ENCODE data around the gene PSTPIP1. TPM values are rescaled to one million over a fixed set of nuclear protein-coding genes. Genes with fewer than 3 reads are reported as not detected.

Gene PSTPIP1
- total RNA-seq, 1 donor from 2014 or later: not detected

- no peak overlapping the region for H3K4me2 ChIP-seq (ENCODE audit: low read length)
- FAIRE-seq (no peak), DNase-seq (ENCODE audit: low read depth) (no peak)
- H3K9ac ChIP-seq (ENCODE audit: low read length): no peak overlapping the region
- Mint-ChIP-seq H3K4me3 (ENCODE audit: unreplicated experiment) (no peak overlapping the region), H3K27ac (ENCODE audit: unreplicated experiment) (no peak overlapping the region), H3K36me3 (ENCODE audit: low read depth, unreplicated experiment) (no peaks in the 10 kb centered on the region), H3K9me3 (ENCODE audit: unreplicated experiment) (no peaks in the 10 kb centered on the region), H3K27me3 (ENCODE audit: low read depth, unreplicated experiment) (peaks cover 21% of the 10 kb centered on the region), H3K4me1 (ENCODE audit: low read depth, unreplicated experiment) (no peaks in the 10 kb centered on the region)
- H2AFZ ChIP-seq (ENCODE audit: low read depth, low read length): no peak overlapping the region
- no peaks in the 10 kb centered on the region for H3K79me2 ChIP-seq (ENCODE audit: insufficient read depth, low read length)
- H3K36me3 ChIP-seq (ENCODE audit: insufficient read depth, low read length): no peaks in the 10 kb centered on the region
- H3K4me3 ChIP-seq (ENCODE audit: insufficient read depth, low read depth, low read length): no peak overlapping the region
- H3K27ac ChIP-seq (ENCODE audit: low read depth, low read length): no peak overlapping the region
- H3K27me3 ChIP-seq (ENCODE audit: insufficient read depth, low read length): no peaks in the 10 kb centered on the region
- no peaks in the 10 kb centered on the region for H4K20me1 ChIP-seq (ENCODE audit: insufficient read depth, low read length)
- H3K4me1 ChIP-seq (ENCODE audit: insufficient read depth, low read length): no peaks in the 10 kb centered on the region
- no peaks in the 10 kb centered on the region for H3K9me3 ChIP-seq (ENCODE audit: insufficient read depth, low read depth, low read length)
- TF ChIP-seq EZH2 (IDR thresholded peaks at IDR 0.05; ENCODE audit: insufficient read depth, low read length): no peak
- no peak for TF ChIP-seq CTCF (IDR thresholded peaks at IDR 0.05; ENCODE audit: insufficient read depth, low read depth, low read length)
These were observed 34.5 kb downstream of the PSTPIP1 start for GRCh38 chr15:77029166-77030047.

- H3K27ac ChIP-seq (ENCODE audit: low read depth, low read length): no peak overlapping the region
- Mint-ChIP-seq H3K9me3 (ENCODE audit: unreplicated experiment) (no peaks in the 10 kb centered on the region), H3K4me3 (ENCODE audit: unreplicated experiment) (no peak overlapping the region), H3K27ac (ENCODE audit: unreplicated experiment) (no peak overlapping the region), H3K36me3 (ENCODE audit: low read depth, unreplicated experiment) (no peaks in the 10 kb centered on the region), H3K4me1 (ENCODE audit: low read depth, unreplicated experiment) (no peaks in the 10 kb centered on the region), H3K27me3 (ENCODE audit: low read depth, unreplicated experiment) (peaks cover 17% of the 10 kb centered on the region)
- FAIRE-seq (no peak), DNase-seq (ENCODE audit: low read depth) (no peak)
- H3K4me1 ChIP-seq (ENCODE audit: insufficient read depth, low read length): no peaks in the 10 kb centered on the region
- H3K79me2 ChIP-seq (ENCODE audit: insufficient read depth, low read length): no peaks in the 10 kb centered on the region
- no peaks in the 10 kb centered on the region for H3K9me3 ChIP-seq (ENCODE audit: insufficient read depth, low read depth, low read length)
- no peak overlapping the region for H2AFZ ChIP-seq (ENCODE audit: low read depth, low read length)
- H3K4me2 ChIP-seq (ENCODE audit: low read length): no peak overlapping the region
- H3K9ac ChIP-seq (ENCODE audit: low read length): no peak overlapping the region
- no peaks in the 10 kb centered on the region for H4K20me1 ChIP-seq (ENCODE audit: insufficient read depth, low read length)
- no peaks in the 10 kb centered on the region for H3K36me3 ChIP-seq (ENCODE audit: insufficient read depth, low read length)
- H3K4me3 ChIP-seq (ENCODE audit: insufficient read depth, low read depth, low read length): no peak overlapping the region
- TF ChIP-seq EZH2 (IDR thresholded peaks at IDR 0.05; ENCODE audit: insufficient read depth, low read length): no peak
- no peak for TF ChIP-seq CTCF (IDR thresholded peaks at IDR 0.05; ENCODE audit: insufficient read depth, low read depth, low read length)
- no peaks in the 10 kb centered on the region for H3K27me3 ChIP-seq (ENCODE audit: insufficient read depth, low read length)
These were observed 35.4 kb downstream of the PSTPIP1 start for GRCh38 chr15:77030048-77030927.
